T47D (cell line): Measurements from ENCODE around the gene DOK4.

Experiments
- DNase-seq, 2 experiments: peaks; one replicate each; pipeline versions ENCODE4 v3.0.0 to v3.0.0-alpha.2; 2011 to 2012; ENCODE audit warnings: low read depth in 1 of 2, low spot score in 1 of 2
- JUND ChIP-seq: IDR thresholded peaks from 2 replicates; pipeline ENCODE4 v1.6.1; 2012; ENCODE audit warnings: low read depth
- in situ Hi-C: cut with HindIII; loops from 2 replicates; pipeline ENCODE4 v1.10.0; 2016; ENCODE audit warnings: low sequenced_read_pairs, low pct_unique_long_range_greater_than_20kb

The DOK4 gene

GRCh38 chr16:57516773-57517172 is 30.5 kb upstream of the DOK4 start:
- in situ Hi-C loops: no loop called here
- no peak for DNase-seq
- TF ChIP-seq JUND: no peak

- DNase-seq: no peak
- in situ Hi-C loops: no loop called here
- TF ChIP-seq JUND: no peak
Measured at GRCh38 chr16:57516176-57516725, 30.0 kb upstream of the DOK4 start.

- DNase-seq: no peak
- no peak for TF ChIP-seq JUND
- in situ Hi-C loops: no loop called here
Measured at GRCh38 chr16:57514791-57515600, 28.7 kb upstream of the DOK4 start.

GRCh38 chr16:57514371-57514770 is 28.1 kb upstream of the DOK4 start:
- DNase-seq: no peak
- no peak for TF ChIP-seq JUND
- in situ Hi-C loops: no loop called here

- no peak for TF ChIP-seq JUND
- in situ Hi-C loops: no loop called here
- DNase-seq: no peak
Measured at GRCh38 chr16:57513371-57514102, 27.2 kb upstream of the DOK4 start.

- no peak for DNase-seq
- no peak for TF ChIP-seq JUND
- in situ Hi-C loops: no loop called here
Measured at GRCh38 chr16:57512296-57513001, 26.2 kb upstream of the DOK4 start.

- no peak for TF ChIP-seq JUND
- DNase-seq: no peak
- in situ Hi-C loops: no loop called here
Measured at GRCh38 chr16:57510016-57510871, 24.0 kb upstream of the DOK4 start.

GRCh38 chr16:57509231-57509923 is 23.1 kb upstream of the DOK4 start:
- in situ Hi-C loops: no loop called here
- no peak for TF ChIP-seq JUND
- DNase-seq: no peak

GRCh38 chr16:57508035-57508425 is 21.7 kb upstream of the DOK4 start:
- in situ Hi-C loops: no loop called here
- TF ChIP-seq JUND: no peak
- DNase-seq: peak in 1 of 2 experiments; percentile 31

GRCh38 chr16:57507136-57508034 is 21.1 kb upstream of the DOK4 start:
- in situ Hi-C loops: no loop called here
- DNase-seq: no peak

More at GRCh38 chr16:57507136-57508034, 21.1 kb upstream of the DOK4 start:
- TF ChIP-seq JUND: no peak
